Epithelial cell of esophagus (primary cell): Measurements from ENCODE around the gene DNAAF3.
"Not testable (repeated sequence)": the region's sequence is repeated elsewhere in the genome, so short reads cannot be mapped to it uniquely, and the experiment has no call there.

Source experiments
- DNase-seq: peaks from one replicate; pipeline ENCODE4 v3.0.0; 2010; ENCODE audit warnings: low read depth
- H3K4me3 ChIP-seq: 2 replicates; pipeline ENCODE4 v1.5.1; 2011; ENCODE audit warnings: mild to moderate bottlenecking, low read length, control low read depth
- CTCF ChIP-seq: IDR thresholded peaks from 2 replicates; pipeline ENCODE4 v1.5.1; 2011; ENCODE audit warnings: low read depth, mild to moderate bottlenecking, low read length, control low read depth, inconsistent platforms; ENCODE audit not compliant: insufficient read depth; ENCODE audit errors: missing control alignments

Gene DNAAF3

GRCh38 chr19:55166530-55167268, at the start of gene DNAAF3:
Gene DNAAF3, minus strand, starts transcription at chr19:55166613. Its CDS starts 200 bp downstream, at chr19:55166413.
- no peak for TF ChIP-seq CTCF
- H3K4me3 ChIP-seq, result peak within 1 kb of the TSS; percentile 66
- DNase-seq, result peak; percentile 99

GRCh38 chr19:55213547-55213946, 47.1 kb upstream of the DNAAF3 start:
- DNase-seq, result no peak
- TF ChIP-seq CTCF, result no peak
- no peak overlapping the region for H3K4me3 ChIP-seq

GRCh38 chr19:55212447-55212846, 46.0 kb upstream of the DNAAF3 start:
- H3K4me3 ChIP-seq, result no peak overlapping the region
- TF ChIP-seq CTCF, result peak; percentile 24
- DNase-seq, result peak; percentile 29

GRCh38 chr19:55209693-55210472, 43.5 kb upstream of the DNAAF3 start:
- H3K4me3 ChIP-seq, result no peak overlapping the region
- TF ChIP-seq CTCF, result no peak
- DNase-seq, result peak; percentile 95

- H3K4me3 ChIP-seq, result no peak within 1 kb of the TSS
- no peak for TF ChIP-seq CTCF
- DNase-seq, result no peak
Measured at GRCh38 chr19:55208880-55209692, 42.7 kb upstream of the DNAAF3 start, which contains the start of gene PTPRH. Gene PTPRH, minus strand, starts transcription at chr19:55209501. Its CDS starts 68 bp downstream, at chr19:55209433.

GRCh38 chr19:55206664-55207500, 40.5 kb upstream of the DNAAF3 start:
- DNase-seq, result peak; percentile 91
- H3K4me3 ChIP-seq, result no peak overlapping the region
- no peak for TF ChIP-seq CTCF

GRCh38 chr19:55202199-55202598, 35.8 kb upstream of the DNAAF3 start:
- not testable (repeated sequence) for H3K4me3 ChIP-seq, DNase-seq
